ELR (cell line): ENCODE data around the gene FBXL7.

Experiments
- DNase-seq: peaks from one replicate; pipeline ENCODE4 v3.0.0-alpha.2; 2015; ENCODE audit warnings: low read depth

Gene FBXL7

DNA sequence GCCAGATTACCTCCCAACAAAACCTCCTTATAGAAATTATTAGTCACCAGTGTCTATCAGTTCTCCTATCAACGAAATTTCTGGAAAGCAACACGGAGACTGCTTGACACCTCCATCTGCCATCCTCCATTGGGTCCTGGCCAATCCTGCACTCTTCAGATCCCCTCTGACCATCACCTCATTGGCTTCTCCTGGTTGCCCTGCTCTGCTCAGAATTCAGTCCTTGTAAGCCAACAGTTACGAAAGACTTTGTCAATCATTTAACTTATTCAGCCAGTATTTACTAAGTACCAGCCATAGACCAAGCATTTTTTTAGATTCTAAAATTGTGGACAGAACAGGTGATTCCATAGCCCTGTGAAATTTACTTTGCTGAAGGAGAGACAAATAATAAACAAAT is 451.1 kb downstream of the FBXL7 start:
- DNase-seq, result no peak

- DNase-seq, result no peak
These were observed 451.6 kb downstream of the FBXL7 start for GRCh38 chr5:15951550-15951949.

DNA sequence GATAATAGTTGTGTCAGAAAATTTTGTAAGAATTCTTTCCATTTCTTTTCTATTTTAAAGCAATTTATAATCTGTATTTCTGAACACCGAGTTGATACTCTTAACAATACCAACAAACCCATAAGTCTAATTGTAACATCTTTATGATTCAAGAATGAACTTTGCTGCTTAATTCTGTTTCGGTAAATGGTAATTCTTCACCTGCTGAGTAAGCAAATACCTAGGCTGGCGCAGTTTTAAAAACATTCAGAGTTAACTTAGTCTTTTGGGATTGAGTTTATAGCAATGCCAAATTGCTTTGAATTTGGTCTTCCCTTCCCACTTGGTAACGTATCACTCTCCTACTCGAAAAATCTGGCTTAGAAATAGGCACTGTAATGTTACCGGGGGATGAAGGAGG is 456.6 kb downstream of the FBXL7 start:
- no peak for DNase-seq

DNA sequence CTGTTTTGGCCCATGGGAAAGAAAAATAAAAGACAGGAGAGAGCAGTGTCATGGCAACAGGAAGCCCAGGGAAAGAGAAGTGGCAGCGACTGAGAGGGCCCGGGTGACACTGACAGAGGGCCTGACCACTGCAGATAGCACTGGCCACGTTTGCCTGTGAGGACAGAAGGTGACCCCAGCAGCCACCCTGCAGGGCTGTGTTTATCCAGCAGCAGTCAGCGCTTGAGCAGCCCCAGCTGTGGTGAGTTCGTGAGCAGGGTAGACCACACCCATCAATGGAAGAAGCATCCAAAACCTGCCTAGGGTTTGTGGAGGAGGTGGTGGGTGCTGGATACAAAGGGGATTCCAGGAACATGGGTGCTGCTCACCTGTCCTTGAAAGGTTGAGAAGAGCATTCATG is 457.1 kb downstream of the FBXL7 start:
- DNase-seq, result no peak

GRCh38 chr5:15959370-15960164 is 459.6 kb downstream of the FBXL7 start:
- no peak for DNase-seq

DNA sequence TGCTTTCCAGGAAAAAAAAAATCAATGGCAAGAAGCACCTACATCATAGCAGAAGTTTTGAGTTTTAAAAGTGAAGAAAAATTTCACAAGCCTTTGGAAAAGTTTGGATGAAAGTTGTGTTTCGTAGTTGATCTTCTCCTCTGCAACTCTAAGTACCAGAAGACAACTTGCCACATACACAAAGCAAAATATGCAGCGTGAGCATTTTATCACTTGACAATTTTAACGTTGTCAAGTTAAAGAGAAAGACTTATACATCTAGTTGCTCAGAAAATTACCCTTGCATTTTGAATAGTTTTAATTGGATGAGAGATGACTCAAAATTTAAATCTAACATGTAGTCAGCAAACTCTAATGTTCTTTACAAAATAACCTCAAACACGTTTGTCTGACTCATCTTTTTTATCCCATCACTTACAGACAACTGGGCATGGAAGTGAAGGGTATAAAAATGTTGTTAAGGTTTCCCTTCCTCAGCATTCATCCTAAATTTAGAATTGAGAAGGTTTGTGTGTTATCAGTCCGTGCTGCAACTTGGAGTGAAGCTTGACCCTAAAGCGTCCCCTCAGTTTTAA is 466.2 kb downstream of the FBXL7 start:
- DNase-seq, result peak; percentile 36

DNA sequence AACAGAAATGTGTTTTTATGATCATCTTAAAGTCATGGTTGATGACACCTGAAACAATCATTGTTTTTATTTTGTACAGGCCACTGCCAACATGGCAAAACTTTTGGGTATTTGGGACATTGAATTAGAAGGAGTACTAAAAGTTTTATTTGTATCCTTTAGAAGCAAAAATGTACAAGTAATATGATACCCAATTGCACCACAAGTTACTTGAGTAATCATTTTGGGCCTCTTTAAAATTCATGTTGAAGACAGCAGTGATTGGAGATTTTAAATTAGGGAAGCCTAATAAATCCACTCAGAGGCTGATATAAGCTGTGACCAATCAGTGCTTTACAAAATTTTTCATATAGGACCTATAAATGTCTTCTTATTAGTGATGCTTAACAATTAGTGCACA is 466.7 kb downstream of the FBXL7 start:
- DNase-seq, result no peak

GRCh38 chr5:15968993-15969392 is 469.0 kb downstream of the FBXL7 start:
- DNase-seq, result peak; percentile 15

- no peak for DNase-seq
These were observed 477.9 kb downstream of the FBXL7 start for GRCh38 chr5:15977851-15978250.

GRCh38 chr5:15980835-15981234 is 480.9 kb downstream of the FBXL7 start:
- DNase-seq, result no peak

GRCh38 chr5:15983392-15983791 is 483.4 kb downstream of the FBXL7 start:
- DNase-seq, result no peak
